DMS 273 (cell line): ENCODE results near the gene IRF2BPL.
"Not testable (repeated sequence)": the region's sequence is repeated elsewhere in the genome, so short reads cannot be mapped to it uniquely, and the experiment has no call there.

Experiments
- DNase-seq: peaks from one replicate; lab custom pipeline; 2025; ENCODE audit not compliant: unreplicated experiment; lab: John Stamatoyannopoulos, UW

Gene IRF2BPL

DNA sequence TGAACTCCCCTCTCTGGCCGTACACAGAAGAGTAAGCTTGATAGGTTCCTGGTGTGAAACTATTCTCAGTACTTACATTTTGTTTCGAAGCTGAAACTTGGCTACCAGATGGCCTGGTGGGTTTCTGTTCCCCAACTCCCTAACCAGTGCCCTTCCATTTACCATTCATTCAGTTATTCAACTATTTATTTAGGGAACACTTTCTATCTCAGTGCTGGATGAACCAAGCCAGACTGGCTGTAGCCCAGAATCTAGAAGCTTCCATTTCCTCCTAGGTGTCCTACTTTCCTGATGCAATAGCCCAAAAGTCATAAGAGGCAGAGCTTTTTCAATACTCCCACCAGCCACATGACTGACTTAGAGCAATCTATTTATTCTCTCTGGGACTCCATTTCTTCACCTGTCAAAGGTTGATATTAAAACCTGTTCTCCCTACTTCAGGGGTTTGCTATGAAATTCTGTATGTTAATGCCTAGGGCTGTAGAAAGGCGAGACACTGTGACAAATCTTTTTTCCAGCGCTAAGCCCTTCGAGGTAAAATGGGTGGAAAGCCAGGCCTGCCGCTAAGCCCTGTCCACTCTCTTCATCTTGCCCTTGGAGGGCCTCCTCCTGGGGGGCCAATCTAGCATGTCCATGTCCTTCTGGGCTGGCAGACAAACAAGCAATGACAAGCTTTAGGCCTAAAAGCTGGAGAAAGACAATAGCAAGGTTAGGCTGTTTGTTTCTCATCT lies 8.1 kb upstream of the IRF2BPL start:
- no peak for DNase-seq

DNA sequence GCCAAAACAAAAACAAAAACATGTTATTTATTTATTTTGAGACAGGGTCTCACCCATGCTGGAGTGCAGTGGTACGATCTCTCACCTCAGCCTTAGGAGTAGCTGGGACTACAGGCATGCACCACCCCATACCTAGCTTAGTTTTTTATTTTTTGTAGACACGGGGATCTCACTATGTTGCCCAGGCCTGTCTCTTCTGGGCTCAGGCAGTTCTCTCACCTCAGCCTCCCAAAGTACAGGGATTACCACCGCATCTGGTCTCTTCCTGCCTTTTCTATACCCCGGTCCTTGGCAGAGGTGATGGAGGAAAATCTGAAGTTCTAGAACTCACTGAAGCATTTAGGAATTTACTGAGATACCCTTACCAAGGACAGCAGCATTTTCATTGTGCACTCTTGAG lies 6.8 kb upstream of the IRF2BPL start:
- no peak for DNase-seq

DNA sequence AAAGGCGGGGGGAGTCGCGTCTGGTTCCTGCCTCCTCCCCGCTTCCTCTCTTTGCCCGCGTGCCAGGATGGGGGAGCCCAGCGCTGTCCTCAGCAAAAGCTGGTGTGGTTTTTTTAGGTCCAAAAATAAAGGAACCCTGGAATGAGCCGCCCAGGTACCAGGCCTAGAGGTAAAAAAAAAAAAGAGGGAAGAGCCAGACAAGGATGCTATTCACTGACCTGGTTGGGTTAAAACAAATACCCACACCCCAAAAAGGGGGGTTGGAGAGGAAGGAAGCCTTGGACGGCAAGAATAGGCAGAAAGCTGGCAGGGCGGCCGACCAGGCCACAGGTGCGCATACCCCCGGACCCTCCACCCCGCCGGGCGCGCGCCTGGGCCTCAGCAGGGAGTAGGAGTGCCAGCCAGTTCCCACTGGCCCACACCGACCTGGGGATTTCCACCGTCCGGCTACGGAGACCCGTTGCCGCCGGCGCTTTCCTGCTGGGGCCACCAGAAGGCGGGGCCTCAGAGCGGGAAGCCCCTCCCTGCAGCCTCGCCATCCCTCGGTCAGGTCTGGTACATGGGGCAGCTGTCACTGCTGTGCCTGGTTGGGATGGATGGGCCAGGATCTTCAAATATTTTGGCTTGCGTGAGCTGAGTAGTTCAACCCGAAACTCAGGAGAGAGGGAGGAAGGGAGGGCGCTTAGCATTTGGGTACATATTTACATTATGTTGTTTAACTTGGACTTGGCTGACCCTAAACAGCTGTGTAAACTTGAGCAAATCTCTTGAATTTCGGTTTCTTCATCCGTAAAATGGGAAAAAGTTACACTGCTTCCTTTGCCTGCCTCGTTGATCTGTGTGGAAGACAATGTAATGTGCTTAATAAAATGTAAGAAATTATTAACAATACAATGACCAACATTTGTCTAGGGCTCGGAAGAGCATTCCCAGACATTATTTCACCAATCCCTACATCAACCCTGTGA lies 5.4 kb upstream of the IRF2BPL start:
- DNase-seq = peak; percentile 92

DNA sequence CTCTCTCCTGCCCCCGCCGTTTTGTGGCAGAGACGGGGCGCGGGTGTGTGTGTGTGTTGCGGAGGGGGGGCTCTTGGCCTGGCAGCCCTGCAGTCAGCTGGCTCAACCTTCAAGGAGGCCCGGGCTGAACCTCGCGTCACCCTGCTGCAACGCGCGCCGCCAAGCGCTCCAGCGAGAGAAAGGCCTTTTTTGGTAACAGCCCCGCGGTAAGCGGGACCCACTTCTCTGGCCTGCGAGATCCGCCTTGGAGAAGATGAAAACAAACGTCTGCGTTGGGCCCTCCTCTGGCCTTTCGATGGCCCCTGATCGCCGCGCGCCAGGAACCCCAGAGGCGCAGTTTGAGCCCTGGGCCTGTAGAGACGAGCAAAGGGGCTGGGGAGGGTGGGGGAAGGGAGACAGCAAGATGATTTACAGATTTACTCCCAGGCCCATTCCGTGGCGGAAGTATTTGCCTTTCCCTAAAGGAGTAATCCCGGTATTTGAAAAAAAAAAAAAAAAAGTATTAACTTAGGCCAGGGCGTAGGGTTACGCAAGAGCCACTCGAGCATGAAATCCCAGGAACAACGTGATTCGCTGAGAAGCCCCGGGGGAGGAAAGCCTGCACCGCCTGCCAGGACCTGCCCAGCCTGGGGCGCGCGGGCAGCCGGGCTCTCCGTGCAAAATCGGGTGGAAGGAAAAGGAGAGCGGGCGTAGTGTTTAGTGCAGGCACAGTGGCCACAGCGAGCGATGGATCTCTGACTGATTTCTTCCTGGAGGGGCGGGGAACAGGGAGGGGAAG lies 4.5 kb upstream of the IRF2BPL start:
- DNase-seq = peak; percentile 98

- DNase-seq = peak; percentile 95
These were observed 4.0 kb upstream of the IRF2BPL start for GRCh38 chr14:77032491-77032843.

DNA sequence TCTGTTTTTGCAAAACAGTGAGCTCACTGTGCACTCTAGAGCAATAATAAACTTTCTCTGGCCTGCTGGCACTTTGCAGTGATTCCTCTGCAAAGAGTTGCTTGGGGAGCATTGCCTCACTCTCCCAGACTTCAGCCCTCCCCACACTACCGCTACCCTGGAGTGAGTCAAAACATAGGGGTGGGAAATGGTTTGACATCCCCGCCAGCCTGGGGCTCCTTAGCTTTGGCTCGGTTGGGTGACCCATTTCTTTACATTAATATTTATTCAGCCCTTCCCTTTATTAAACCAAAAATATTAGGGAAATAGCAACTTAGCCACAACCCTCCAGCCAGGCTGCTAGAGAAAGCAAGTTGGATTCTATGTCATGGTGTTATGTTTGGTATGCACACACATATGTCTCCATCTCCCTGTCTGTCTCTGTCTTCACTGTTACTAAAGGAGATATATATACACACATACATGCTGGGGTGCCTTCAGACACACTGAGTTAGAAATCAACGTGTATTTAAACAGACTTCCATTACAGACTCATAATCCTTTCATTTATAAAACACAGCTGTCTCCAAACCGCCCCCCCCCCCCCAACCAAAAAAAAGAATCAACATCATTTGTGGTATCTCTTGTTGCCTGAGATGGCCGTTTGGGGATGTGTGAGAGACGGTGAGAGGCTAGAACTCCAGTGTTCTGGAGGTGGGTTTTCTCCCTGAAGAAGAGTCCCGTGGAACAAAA lies 3.4 kb upstream of the IRF2BPL start:
- DNase-seq = peak; percentile 67

GRCh38 chr14:77027538-77028383 lies 747 bp downstream of the IRF2BPL start:
- peak; percentile 86 for DNase-seq

DNA sequence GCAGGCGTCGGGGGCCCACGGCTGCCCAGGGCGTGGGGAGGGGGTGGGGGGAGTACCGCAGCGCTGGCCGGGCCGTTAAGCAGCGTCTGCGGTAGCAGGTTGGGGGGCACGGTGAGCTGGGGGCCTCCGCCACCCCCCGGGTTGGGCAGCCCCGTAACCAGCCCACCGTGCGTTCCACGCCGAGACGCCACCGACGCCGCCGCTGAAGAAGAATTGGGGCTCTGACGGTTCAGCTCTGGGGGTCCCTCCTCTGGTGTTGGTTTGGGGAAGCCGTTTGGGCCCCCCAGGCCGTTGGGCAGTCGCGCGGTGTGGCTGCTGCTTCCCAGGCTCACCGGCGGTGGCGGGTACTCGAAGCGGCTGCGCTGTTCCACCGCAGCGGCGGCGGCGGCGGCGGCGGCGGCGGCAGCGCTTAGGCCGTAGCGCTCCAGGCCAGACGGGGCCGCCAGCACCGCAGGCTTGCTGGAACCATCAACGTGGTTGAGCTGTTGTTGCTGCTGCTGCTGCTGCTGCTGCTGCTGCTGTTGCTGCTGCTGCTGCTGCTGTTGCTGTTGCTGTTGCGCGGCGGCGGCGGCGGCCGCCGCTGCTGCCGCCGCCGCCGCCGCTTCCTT lies 1.5 kb downstream of the IRF2BPL start:
- peak; percentile 85 for DNase-seq

DNA sequence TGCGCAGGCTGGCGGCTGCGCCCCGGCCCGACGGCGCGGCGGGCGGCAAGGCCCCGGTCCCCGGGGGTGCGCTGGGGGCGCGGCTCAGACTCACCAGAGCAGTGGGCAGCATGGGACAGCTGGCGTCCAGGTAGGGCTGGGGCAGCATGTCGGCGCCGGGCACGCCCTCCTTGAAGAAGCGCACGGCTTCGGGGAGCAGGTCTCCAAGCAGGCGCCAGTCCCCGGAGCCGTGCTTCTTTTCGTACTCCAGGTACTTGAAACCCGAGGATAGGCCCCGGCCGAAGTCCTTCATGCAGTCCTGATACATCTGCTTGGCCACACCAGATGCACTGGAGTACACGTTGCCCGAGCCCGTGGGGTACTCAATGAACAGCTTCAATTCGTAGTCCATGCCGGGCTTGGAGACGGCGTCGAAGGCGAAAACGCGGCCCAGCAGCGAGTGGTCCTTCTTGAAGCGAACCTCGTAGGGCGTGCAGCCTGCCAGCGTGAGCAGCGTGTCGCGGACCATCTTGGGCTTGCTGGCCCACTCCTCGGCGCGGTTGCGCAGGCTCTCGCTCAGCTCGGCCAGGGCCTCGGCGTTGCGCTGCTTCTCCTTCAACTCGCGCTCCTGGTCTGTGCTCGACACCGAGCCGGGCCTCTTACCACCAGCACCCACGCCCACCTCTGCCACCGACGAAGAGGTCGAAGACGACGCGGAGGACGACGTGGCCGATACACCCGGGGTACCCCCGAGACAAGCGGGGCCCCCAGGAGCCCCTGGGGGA lies 2.2 kb downstream of the IRF2BPL start:
- DNase-seq = peak; percentile 70

- peak; percentile 70 for DNase-seq
These were observed 2.8 kb downstream of the IRF2BPL start for GRCh38 chr14:77025744-77026165.

GRCh38 chr14:77024171-77024691 lies 4.3 kb downstream of the IRF2BPL start:
- DNase-seq = peak; percentile 59

- peak; percentile 78 for DNase-seq
These were observed 5.2 kb downstream of the IRF2BPL start for GRCh38 chr14:77023001-77023996.

DNA sequence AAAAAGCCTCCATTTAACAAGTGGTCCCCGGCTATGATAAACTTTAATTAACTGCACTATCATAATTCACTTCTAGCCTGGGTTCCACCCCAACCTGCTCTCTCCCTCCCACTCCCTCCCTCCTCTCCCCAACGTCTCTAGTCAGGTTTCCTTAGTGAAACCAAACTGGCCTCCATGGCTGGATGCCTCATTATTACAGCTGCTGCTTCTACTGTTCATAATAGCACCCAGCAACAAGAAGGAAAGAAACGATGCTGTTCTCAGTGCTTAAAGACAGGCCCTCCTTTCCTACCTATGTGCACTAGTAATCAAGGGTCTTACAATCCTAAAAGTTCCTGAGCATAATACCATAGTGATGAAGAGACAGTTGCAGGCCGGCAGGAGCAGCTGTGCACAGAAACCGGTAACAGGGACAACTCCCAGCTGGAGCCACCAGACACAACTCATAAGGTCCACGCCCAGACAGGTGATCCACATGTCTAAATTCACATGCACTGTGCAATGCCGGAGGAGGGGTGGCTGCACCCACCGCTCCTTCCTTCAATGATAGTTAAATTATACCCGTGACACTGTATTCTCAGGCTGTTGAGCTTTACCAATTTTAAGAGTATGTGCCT lies 6.2 kb downstream of the IRF2BPL start:
- peak; percentile 65 for DNase-seq

GRCh38 chr14:77021424-77021823 lies 7.1 kb downstream of the IRF2BPL start:
- not testable (repeated sequence) for DNase-seq

DNA sequence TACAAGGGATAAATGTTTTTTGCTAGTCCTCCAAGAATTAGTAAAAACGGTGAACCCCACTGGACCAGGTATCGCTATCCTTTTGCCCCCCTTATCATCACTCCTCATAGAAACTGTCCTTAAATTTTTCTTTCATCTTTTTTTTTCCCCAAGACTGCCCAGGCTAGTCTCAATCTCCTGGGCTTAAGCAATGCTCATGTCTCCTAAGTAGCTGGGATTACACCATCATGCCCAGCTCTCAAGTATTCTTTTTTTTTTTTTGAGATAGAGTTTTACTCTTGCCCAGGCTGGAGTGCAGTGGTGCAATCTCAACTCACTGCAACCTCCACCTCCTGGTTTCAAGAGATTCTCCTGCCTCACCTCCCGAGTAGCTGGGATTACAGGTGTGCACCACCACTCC lies 9.7 kb downstream of the IRF2BPL start:
- no peak for DNase-seq

- no peak for DNase-seq
These were observed 10.8 kb downstream of the IRF2BPL start for GRCh38 chr14:77017666-77018065.

- DNase-seq = no peak
These were observed 13.8 kb downstream of the IRF2BPL start for GRCh38 chr14:77014734-77015133.
